ENCODE measurements around the gene BMP8B. TPM values are rescaled to one million over a fixed set of nuclear protein-coding genes. Genes with fewer than 3 reads are reported as not detected.
"Not testable (repeated sequence)": the region's sequence is repeated elsewhere in the genome, so short reads cannot be mapped to it uniquely, and the experiment has no call there.

BMP8B gene, protein sequence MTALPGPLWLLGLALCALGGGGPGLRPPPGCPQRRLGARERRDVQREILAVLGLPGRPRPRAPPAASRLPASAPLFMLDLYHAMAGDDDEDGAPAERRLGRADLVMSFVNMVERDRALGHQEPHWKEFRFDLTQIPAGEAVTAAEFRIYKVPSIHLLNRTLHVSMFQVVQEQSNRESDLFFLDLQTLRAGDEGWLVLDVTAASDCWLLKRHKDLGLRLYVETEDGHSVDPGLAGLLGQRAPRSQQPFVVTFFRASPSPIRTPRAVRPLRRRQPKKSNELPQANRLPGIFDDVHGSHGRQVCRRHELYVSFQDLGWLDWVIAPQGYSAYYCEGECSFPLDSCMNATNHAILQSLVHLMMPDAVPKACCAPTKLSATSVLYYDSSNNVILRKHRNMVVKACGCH
- total RNA-seq: under 1 TPM; 0.12 to 0.14 TPM

- H3K9me3 Mint-ChIP-seq: no peaks in the 10 kb centered on the region
- H3K4me3 Mint-ChIP-seq: peak within 1 kb of the TSS; percentile 63
- no peak within 1 kb of the TSS for H3K27ac Mint-ChIP-seq
- no peaks in the 10 kb centered on the region for H3K36me3 Mint-ChIP-seq (ENCODE audit: low read depth)
- no peaks in the 10 kb centered on the region for H3K4me1 Mint-ChIP-seq (ENCODE audit: low read depth)
- intact Hi-C loops (cut with micrococcal nuclease): no loop called here
- H3K27me3 Mint-ChIP-seq (ENCODE audit: low read depth): peaks cover 28% of the 10 kb centered on the region
- CTCF ChIA-PET: interaction anchor here (0.6 to 1.2 kb wide), 2 partner anchors 10 to 290 kb away, joined by 3 to 5 read pairs; no protein-coding TSS in a partner anchor
- DNase-seq: peak; percentile 42
Measured at GRCh38 chr1:39788758-39789570, at the start of gene BMP8B. Gene BMP8B, minus strand, starts transcription at chr1:39788865. Its CDS starts 380 bp downstream, at chr1:39788485.

DNA sequence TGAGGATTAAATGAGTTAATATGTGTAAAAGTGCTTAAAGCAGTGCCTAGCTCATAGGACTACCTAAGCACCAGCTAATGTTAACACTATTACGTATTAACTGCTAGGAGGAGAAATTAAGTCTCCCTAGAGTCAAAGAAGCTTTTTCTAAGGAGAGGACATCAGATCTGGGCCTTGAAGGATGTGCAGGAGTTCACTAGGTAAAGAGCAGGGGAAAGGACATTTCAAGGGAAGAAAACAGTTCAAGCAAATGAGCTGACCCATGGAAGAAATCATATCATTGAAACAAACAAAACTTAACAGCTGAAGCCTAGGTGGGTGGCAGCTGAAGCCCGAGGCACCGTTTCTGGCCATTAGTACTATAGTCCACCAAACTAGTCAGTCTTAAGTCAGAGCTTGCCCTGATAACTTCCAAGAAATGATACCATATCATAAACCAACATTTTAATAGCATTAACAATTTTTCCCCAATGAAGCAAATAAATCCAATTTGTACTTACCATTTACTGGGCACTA is 48.0 kb upstream of the BMP8B start:
- H3K27me3 Mint-ChIP-seq (ENCODE audit: low read depth): no peaks in the 10 kb centered on the region
- no peak overlapping the region for H3K4me3 Mint-ChIP-seq
- no peak overlapping the region for H3K27ac Mint-ChIP-seq
- no peak for DNase-seq
- peaks cover 9% of the 10 kb centered on the region for H3K4me1 Mint-ChIP-seq (ENCODE audit: low read depth)
- H3K9me3 Mint-ChIP-seq: no peaks in the 10 kb centered on the region
- intact Hi-C loops (cut with micrococcal nuclease): no loop called here
- CTCF ChIA-PET: interaction anchor here (0.6 to 1.7 kb wide), 3 partner anchors 10 to 150 kb away, joined by 3 read pairs; partner anchors contain the start of gene MYCL
- peaks cover 21% of the 10 kb centered on the region for H3K36me3 Mint-ChIP-seq (ENCODE audit: low read depth)

- Mint-ChIP-seq H3K4me1 (ENCODE audit: low read depth) (peaks cover 3% of the 10 kb centered on the region), H3K4me3 (no peak overlapping the region), H3K27me3 (ENCODE audit: low read depth) (no peaks in the 10 kb centered on the region), H3K9me3 (no peaks in the 10 kb centered on the region), H3K36me3 (ENCODE audit: low read depth) (peaks cover 16% of the 10 kb centered on the region), H3K27ac (no peak overlapping the region)
- no peak for DNase-seq
- intact Hi-C loops (cut with micrococcal nuclease): no loop called here
- CTCF ChIA-PET: interaction anchor here (0.6 to 1.7 kb wide), 3 partner anchors 10 to 150 kb away, joined by 3 to 4 read pairs (median 3); no protein-coding TSS in a partner anchor
Measured at GRCh38 chr1:39835935-39836594, 47.4 kb upstream of the BMP8B start.

- peaks cover 2% of the 10 kb centered on the region for H3K27me3 Mint-ChIP-seq (ENCODE audit: low read depth)
- no peak for DNase-seq
- H3K4me1 Mint-ChIP-seq (ENCODE audit: low read depth): no peaks in the 10 kb centered on the region
- intact Hi-C loops (cut with micrococcal nuclease): no loop called here
- CTCF ChIA-PET: interaction anchor here (1.0 kb wide), 1 partner anchor 18 kb away, joined by 4 read pairs; no protein-coding TSS in a partner anchor
- peaks cover 12% of the 10 kb centered on the region for H3K36me3 Mint-ChIP-seq (ENCODE audit: low read depth)
- H3K27ac Mint-ChIP-seq: no peak overlapping the region
- no peak overlapping the region for H3K4me3 Mint-ChIP-seq
- H3K9me3 Mint-ChIP-seq: no peaks in the 10 kb centered on the region
Measured at GRCh38 chr1:39835110-39835509, 46.4 kb upstream of the BMP8B start.

DNA sequence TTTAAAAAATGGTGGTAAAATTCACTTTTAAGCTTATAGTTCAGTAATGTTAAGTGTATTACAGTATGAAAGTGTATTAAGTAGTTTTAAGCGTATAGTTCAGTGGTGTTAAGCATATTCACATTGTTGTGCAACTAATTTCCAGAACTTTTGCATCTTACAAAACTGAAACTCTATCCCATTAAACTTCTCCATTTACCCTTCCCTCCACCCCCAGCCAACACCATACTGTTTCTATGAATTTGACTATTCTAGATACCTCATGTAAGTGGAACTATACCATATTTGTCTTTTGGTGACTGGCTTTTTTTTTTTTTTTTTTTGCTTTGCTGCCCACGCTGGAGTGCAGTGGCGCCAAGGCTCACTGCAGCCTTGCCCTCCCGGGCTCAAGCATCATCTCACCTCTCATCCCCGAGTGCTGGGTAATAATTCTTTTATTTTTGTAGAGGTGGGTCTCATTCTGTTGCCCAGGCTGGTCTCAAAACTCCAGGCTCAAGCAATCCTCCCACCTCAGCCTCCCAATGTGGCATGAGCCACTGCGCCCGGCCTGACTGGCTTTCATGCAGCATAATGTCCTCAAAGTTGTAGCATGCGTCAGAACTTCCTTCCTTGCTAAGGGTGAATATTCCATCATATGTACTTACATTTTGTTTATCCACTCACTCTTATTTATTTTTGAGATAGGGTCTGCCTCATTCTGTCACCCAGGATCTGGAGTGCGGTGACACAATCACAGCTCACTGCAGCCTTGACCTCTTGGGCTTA is 45.1 kb upstream of the BMP8B start:
- Mint-ChIP-seq H3K4me1 (ENCODE audit: low read depth) (no peaks in the 10 kb centered on the region), H3K9me3 (no peaks in the 10 kb centered on the region), H3K36me3 (ENCODE audit: low read depth) (peaks cover 4% of the 10 kb centered on the region), H3K27me3 (ENCODE audit: low read depth) (peaks cover 4% of the 10 kb centered on the region), H3K4me3 (no peak overlapping the region), H3K27ac (no peak overlapping the region)
- DNase-seq: no peak
- intact Hi-C loops (cut with micrococcal nuclease): no loop called here
- CTCF ChIA-PET: interaction anchor here (0.6 kb wide), 1 partner anchor 51 kb away, joined by 6 read pairs; no protein-coding TSS in a partner anchor

GRCh38 chr1:39833121-39833520 is 44.5 kb upstream of the BMP8B start:
- intact Hi-C loops (cut with micrococcal nuclease): no loop called here
- no peaks in the 10 kb centered on the region for H3K9me3 Mint-ChIP-seq

GRCh38 chr1:39832294-39832693 is 43.6 kb upstream of the BMP8B start:
- no peak overlapping the region for H3K27ac Mint-ChIP-seq
- peaks cover 4% of the 10 kb centered on the region for H3K27me3 Mint-ChIP-seq (ENCODE audit: low read depth)
- H3K36me3 Mint-ChIP-seq (ENCODE audit: low read depth): peaks cover 2% of the 10 kb centered on the region
- DNase-seq: no peak
- CTCF ChIA-PET: interaction anchor here (0.6 kb wide), 1 partner anchor 476 kb away, joined by 3 read pairs; no protein-coding TSS in a partner anchor
- H3K4me3 Mint-ChIP-seq: no peak overlapping the region
- intact Hi-C loops (cut with micrococcal nuclease): no loop called here
- H3K9me3 Mint-ChIP-seq: no peaks in the 10 kb centered on the region
- H3K4me1 Mint-ChIP-seq (ENCODE audit: low read depth): no peaks in the 10 kb centered on the region

More at GRCh38 chr1:39833121-39833520, 44.5 kb upstream of the BMP8B start:
- Mint-ChIP-seq H3K27ac (no peak overlapping the region), H3K27me3 (ENCODE audit: low read depth) (peaks cover 4% of the 10 kb centered on the region), H3K36me3 (ENCODE audit: low read depth) (peaks cover 3% of the 10 kb centered on the region), H3K4me3 (no peak overlapping the region), H3K4me1 (ENCODE audit: low read depth) (no peaks in the 10 kb centered on the region)
- CTCF ChIA-PET: no interaction called here
- DNase-seq: no peak

- intact Hi-C loops (cut with micrococcal nuclease): no loop called here
- H3K27ac Mint-ChIP-seq: no peak overlapping the region
- CTCF ChIA-PET: interaction anchor here (0.6 to 1.7 kb wide), 5 partner anchors 13 to 144 kb away, joined by 3 to 5 read pairs (median 3); no protein-coding TSS in a partner anchor
Measured at GRCh38 chr1:39829791-39830533, 41.3 kb upstream of the BMP8B start.

DNA sequence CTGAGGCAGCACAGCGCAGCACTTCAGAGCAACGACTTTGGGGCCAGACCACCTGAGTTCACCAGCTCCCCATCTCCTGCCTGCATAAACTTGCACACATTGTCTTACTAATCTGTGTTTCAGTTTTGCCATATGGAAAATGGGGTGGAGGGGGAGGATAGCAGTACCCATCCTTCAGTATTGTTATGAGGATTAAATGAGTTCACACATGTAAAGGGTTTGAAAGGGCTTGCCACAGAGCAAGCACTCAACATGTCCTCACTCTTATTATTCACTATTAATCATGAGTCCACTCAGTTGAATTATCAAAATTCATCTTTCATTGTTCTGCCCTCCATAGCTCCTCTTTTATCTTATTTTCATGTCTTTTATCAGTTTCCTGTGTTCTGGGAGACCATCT is 40.1 kb upstream of the BMP8B start:
- Mint-ChIP-seq H3K4me1 (ENCODE audit: low read depth) (no peaks in the 10 kb centered on the region), H3K27me3 (ENCODE audit: low read depth) (peaks cover 4% of the 10 kb centered on the region), H3K4me3 (no peak overlapping the region), H3K36me3 (ENCODE audit: low read depth) (no peaks in the 10 kb centered on the region), H3K9me3 (no peaks in the 10 kb centered on the region), H3K27ac (no peak overlapping the region)
- intact Hi-C loops (cut with micrococcal nuclease): no loop called here
- no peak for DNase-seq
- CTCF ChIA-PET: interaction anchor here (0.7 to 1.7 kb wide), 4 partner anchors 11 to 204 kb away, joined by 3 to 5 read pairs (median 3); no protein-coding TSS in a partner anchor

More at GRCh38 chr1:39829791-39830533, 41.3 kb upstream of the BMP8B start:
- no peak for DNase-seq
- no peaks in the 10 kb centered on the region for H3K9me3 Mint-ChIP-seq
- peaks cover 4% of the 10 kb centered on the region for H3K27me3 Mint-ChIP-seq (ENCODE audit: low read depth)
- no peaks in the 10 kb centered on the region for H3K36me3 Mint-ChIP-seq (ENCODE audit: low read depth)
- H3K4me1 Mint-ChIP-seq (ENCODE audit: low read depth): no peaks in the 10 kb centered on the region
- no peak overlapping the region for H3K4me3 Mint-ChIP-seq

DNA sequence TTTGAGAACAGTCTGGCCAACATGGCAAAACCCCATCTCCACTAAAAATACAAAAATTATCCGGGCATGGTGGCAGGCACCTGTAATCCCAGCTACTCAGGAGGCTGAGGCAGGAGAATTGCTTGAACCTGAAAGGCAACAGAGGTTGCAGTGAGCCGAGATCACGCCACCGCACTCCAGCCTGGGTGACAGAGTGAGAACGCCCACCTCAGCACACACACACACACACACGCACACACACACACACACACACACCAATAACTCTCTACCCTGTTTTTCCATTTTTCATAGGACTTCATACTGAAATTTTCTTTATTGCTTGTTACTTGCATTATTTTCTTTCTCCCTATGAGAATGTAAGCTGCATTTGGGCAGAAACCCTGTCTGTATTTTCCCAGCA is 39.6 kb upstream of the BMP8B start:
- DNase-seq; H3K27ac Mint-ChIP-seq; H3K4me1 Mint-ChIP-seq (ENCODE audit: low read depth); H3K9me3 Mint-ChIP-seq; H3K4me3 Mint-ChIP-seq; H3K27me3 Mint-ChIP-seq (ENCODE audit: low read depth); H3K36me3 Mint-ChIP-seq (ENCODE audit: low read depth); intact Hi-C loops (cut with micrococcal nuclease): not testable (repeated sequence)
- CTCF ChIA-PET: interaction anchor here (0.7 to 1.7 kb wide), 3 partner anchors 11 to 204 kb away, joined by 3 to 5 read pairs (median 3); no protein-coding TSS in a partner anchor
